HEK293 (cell line): ENCODE data around the gene ARL5A.

Source experiments
- CTCF ChIA-PET: fragments of 350-600 bp; formaldehyde crosslinking; extraction: SDS; loops from one replicate; lab custom pipeline; 2021; ENCODE audit warnings: antibody characterized with exemption; lab: Yijun Ruan, JAX
- POLR2A ChIA-PET: fragments of 300-600 bp; formaldehyde crosslinking; extraction: SDS; loops from one replicate; lab custom pipeline; 2020; ENCODE audit warnings: antibody characterized with exemption, inconsistent platforms; lab: Yijun Ruan, JAX
- H3K27ac ChIP-seq: fragments of 200-500 bp; sonication (Bioruptor generic); 2 replicates; pipeline ENCODE4 v1.5.1; 2014; ENCODE audit warnings: low read depth, low read length, control low read depth, inconsistent platforms; ENCODE audit errors: extremely low read depth
- H3K36me3 ChIP-seq, 2 experiments: fragments of 200-500 bp in 1 of 2; sonication (Bioruptor generic) in 1 of 2; 1 replicate in 1 of 2; 2 replicates in 1 of 2; pipeline ENCODE4 v1.5.1; 2014 to 2017; ENCODE audit warnings: inconsistent platforms in 2 of 2, low read length in 2 of 2; ENCODE audit not compliant: control insufficient read depth in 2 of 2, insufficient read depth in 1 of 2
- H3K4me1 ChIP-seq: fragments of 200-500 bp; sonication (Bioruptor generic); 2 replicates; pipeline ENCODE4 v1.5.1; 2014; ENCODE audit warnings: mild to moderate bottlenecking, low read length, inconsistent platforms; ENCODE audit not compliant: control insufficient read depth, insufficient read depth
- H3K4me3 ChIP-seq: 2 replicates; pipeline ENCODE4 v1.5.1; 2011; ENCODE audit warnings: low read depth, mild to moderate bottlenecking, control low read depth, low read length, moderate library complexity
- H3K9me3 ChIP-seq: fragments of 200-500 bp; sonication (Bioruptor generic); 2 replicates; pipeline ENCODE4 v1.5.1; 2014; ENCODE audit warnings: low read depth, low read length, inconsistent platforms; ENCODE audit not compliant: control insufficient read depth, insufficient read depth
- GFI1B ChIP-seq: fragments of 450-650 bp; formaldehyde crosslinking; IDR thresholded peaks from 2 replicates; pipeline ENCODE4 v1.5.1; 2016; ENCODE audit warnings: missing biosample characterization, missing genetic modification characterization
- MZF1 ChIP-seq: fragments of 450-650 bp; formaldehyde crosslinking; IDR thresholded peaks from 2 replicates; pipeline ENCODE4 v1.5.1; 2017; ENCODE audit warnings: missing biosample characterization, missing genetic modification characterization, borderline replicate concordance
- REST ChIP-seq: fragments of 450-650 bp; formaldehyde crosslinking; IDR thresholded peaks from 2 replicates; pipeline ENCODE4 v1.5.1; 2016; ENCODE audit warnings: missing biosample characterization, missing genetic modification characterization
- ZNF146 ChIP-seq: fragments of 450-650 bp; formaldehyde crosslinking; IDR thresholded peaks from 2 replicates; pipeline ENCODE4 v1.5.1; 2016; ENCODE audit warnings: missing biosample characterization, missing genetic modification characterization
- ZNF223 ChIP-seq: fragments of 450-650 bp; formaldehyde crosslinking; IDR thresholded peaks from 2 replicates; pipeline ENCODE4 v1.5.1; 2016; ENCODE audit warnings: missing biosample characterization, missing genetic modification characterization
- ZNF302 ChIP-seq: fragments of 450-650 bp; formaldehyde crosslinking; IDR thresholded peaks from 2 replicates; pipeline ENCODE4 v1.5.1; 2016; ENCODE audit warnings: missing biosample characterization, missing genetic modification characterization, low read depth
- ZNF311 ChIP-seq: fragments of 450-650 bp; formaldehyde crosslinking; IDR thresholded peaks from 2 replicates; pipeline ENCODE4 v1.5.1; 2017; ENCODE audit warnings: missing biosample characterization, missing genetic modification characterization, borderline replicate concordance
- ZNF335 ChIP-seq: fragments of 450-650 bp; formaldehyde crosslinking; conservative IDR thresholded peaks from 2 replicates; pipeline ENCODE4 v1.5.1; 2016; ENCODE audit warnings: missing biosample characterization, missing genetic modification characterization
- ZNF394 ChIP-seq: fragments of 450-650 bp; formaldehyde crosslinking; IDR thresholded peaks from 2 replicates; pipeline ENCODE4 v1.5.1; 2016; ENCODE audit warnings: missing biosample characterization, missing genetic modification characterization, mild to moderate bottlenecking, moderate library complexity, borderline replicate concordance
- ZNF549 ChIP-seq: fragments of 450-650 bp; IDR thresholded peaks from 2 replicates; pipeline ENCODE4 v1.5.1; 2018; ENCODE audit warnings: missing biosample characterization, missing genetic modification characterization, mild to moderate bottlenecking, inconsistent platforms, moderate library complexity
- ZNF585B ChIP-seq: fragments of 450-650 bp; formaldehyde crosslinking; IDR thresholded peaks from 2 replicates; pipeline ENCODE4 v1.5.1; 2016; ENCODE audit warnings: missing biosample characterization, missing genetic modification characterization
- ZNF624 ChIP-seq: fragments of 450-650 bp; formaldehyde crosslinking; IDR thresholded peaks from 2 replicates; pipeline ENCODE4 v1.5.1; 2017; ENCODE audit warnings: missing biosample characterization, missing genetic modification characterization
- ZNF707 ChIP-seq: fragments of 450-650 bp; formaldehyde crosslinking; IDR thresholded peaks from 2 replicates; pipeline ENCODE4 v1.5.1; 2016; ENCODE audit warnings: missing biosample characterization, missing genetic modification characterization
- ZSCAN16 ChIP-seq: fragments of 450-650 bp; formaldehyde crosslinking; IDR thresholded peaks from 2 replicates; pipeline ENCODE4 v1.5.1; 2016; ENCODE audit warnings: missing biosample characterization, missing genetic modification characterization
- TF ChIP-seq, protein P1 (sequence below): fragments of 450-650 bp; formaldehyde crosslinking; IDR thresholded peaks from 2 replicates; pipeline ENCODE4 v1.5.1; 2016; ENCODE audit warnings: missing biosample characterization, missing genetic modification characterization

The ARL5A gene

DNA sequence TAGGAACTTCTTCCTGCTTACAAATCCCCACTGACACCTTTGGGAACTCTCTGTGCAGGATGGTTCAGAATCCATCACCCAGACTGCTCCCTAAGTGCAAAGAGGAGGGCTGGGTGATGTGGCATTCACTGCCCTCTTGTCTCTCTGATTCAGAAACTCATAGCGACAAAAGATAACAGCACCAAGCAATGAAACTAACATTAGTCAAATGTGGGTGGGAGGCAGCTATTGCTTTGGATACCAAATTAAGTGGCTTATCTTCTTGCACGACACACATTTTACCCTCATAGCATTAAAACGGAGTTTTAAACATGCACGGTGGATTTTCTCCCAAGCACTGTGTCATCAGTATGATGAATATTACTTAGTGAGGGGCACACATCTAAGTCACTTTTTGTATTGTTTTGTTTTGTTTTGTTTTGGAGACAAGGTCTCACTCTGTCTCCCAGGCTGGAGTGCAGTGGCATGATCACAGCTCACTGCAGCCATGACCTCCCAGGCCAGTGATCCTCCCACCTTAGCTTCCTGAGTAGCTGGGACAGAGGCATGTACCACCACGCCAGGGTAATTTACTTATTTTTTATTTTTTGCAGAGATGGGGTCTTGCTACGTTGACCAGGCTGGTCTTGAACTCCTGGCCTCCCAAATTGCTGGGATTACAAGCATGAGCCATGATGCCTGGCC is 53.0 kb downstream of the ARL5A start:
- ChIA-PET POLR2A (no interaction called here), CTCF (no interaction called here)
- Histone ChIP-seq H3K9me3 (no peaks in the 10 kb centered on the region), H3K27ac (no peak overlapping the region), H3K4me3 (no peak overlapping the region), H3K36me3 (peaks cover 0 to 26% of the 10 kb centered on the region in 2 experiments; a peak in 1 of 3 replicates), H3K4me1 (peaks cover 8% of the 10 kb centered on the region; the same call in 1 of the 2 replicates)
- no peak for TF ChIP-seq ZNF585B (tag by site-specific recombination)
- TF ChIP-seq ZNF146 (tag by site-specific recombination) = no peak
- TF ChIP-seq ZNF394 (tag by site-specific recombination) = no peak
- no peak for TF ChIP-seq MZF1 (tag by site-specific recombination)
- TF ChIP-seq ZSCAN16 (tag by site-specific recombination) = no peak
- TF ChIP-seq ZNF707 = no peak
- TF ChIP-seq ZNF624 (tag by site-specific recombination) = no peak
- TF ChIP-seq ZNF302 (tag by site-specific recombination) = no peak
- TF ChIP-seq REST = no peak
- TF ChIP-seq ZNF335 (tag by site-specific recombination) = no peak
- TF ChIP-seq ZNF311 (tag by site-specific recombination) = no peak
- TF ChIP-seq, protein P1, sequence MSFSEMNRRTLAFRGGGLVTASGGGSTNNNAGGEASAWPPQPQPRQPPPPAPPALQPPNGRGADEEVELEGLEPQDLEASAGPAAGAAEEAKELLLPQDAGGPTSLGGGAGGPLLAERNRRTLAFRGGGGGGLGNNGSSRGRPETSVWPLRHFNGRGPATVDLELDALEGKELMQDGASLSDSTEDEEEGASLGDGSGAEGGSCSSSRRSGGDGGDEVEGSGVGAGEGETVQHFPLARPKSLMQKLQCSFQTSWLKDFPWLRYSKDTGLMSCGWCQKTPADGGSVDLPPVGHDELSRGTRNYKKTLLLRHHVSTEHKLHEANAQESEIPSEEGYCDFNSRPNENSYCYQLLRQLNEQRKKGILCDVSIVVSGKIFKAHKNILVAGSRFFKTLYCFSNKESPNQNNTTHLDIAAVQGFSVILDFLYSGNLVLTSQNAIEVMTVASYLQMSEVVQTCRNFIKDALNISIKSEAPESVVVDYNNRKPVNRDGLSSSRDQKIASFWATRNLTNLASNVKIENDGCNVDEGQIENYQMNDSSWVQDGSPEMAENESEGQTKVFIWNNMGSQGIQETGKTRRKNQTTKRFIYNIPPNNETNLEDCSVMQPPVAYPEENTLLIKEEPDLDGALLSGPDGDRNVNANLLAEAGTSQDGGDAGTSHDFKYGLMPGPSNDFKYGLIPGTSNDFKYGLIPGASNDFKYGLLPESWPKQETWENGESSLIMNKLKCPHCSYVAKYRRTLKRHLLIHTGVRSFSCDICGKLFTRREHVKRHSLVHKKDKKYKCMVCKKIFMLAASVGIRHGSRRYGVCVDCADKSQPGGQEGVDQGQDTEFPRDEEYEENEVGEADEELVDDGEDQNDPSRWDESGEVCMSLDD (tag by site-specific recombination) = no peak
- TF ChIP-seq GFI1B (tag by site-specific recombination) = no peak

DNA sequence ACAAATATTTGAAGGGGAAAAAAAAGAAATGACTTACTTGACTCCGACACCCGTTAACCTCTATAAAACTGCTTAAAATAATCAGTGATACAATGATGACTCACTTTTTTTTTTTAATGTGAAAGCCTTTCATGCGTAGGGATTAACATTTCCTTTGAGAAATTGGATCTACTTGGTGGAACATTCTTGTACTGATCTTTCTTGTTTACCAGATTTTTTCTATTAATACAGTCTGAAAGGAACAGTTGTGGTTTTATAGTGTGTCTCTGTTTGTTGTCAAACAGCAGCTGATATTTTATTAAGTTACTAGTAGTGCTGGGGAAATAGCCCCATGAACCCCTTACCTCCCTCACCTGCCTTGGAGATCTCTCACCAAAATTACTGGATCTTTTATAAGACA is 53.7 kb downstream of the ARL5A start:
- Histone ChIP-seq H3K4me3 (no peak overlapping the region), H3K27ac (no peak overlapping the region), H3K36me3 (peaks cover 0 to 22% of the 10 kb centered on the region in 2 experiments; a peak in 1 of 3 replicates), H3K4me1 (peaks cover 8% of the 10 kb centered on the region; the same call in 1 of the 2 replicates), H3K9me3 (no peaks in the 10 kb centered on the region)
- ChIA-PET CTCF (interaction anchor here (0.7 kb wide), 1 partner anchor 24 kb away, joined by 3 read pairs; no protein-coding TSS in a partner anchor), POLR2A (no interaction called here)
- TF ChIP-seq ZNF549 (tag by site-specific recombination) (peak; percentile 60; the same call in 1 of the 2 replicates), ZNF223 (tag by site-specific recombination) (no peak)
